CD14-positive monocyte (primary cell): Measurements from ENCODE around the gene LZTR1. TPM values are rescaled to one million over a fixed set of nuclear protein-coding genes. Genes with fewer than 3 reads are reported as not detected.

Experiments
- DNase-seq, 3 donors: peaks; one replicate each; pipeline ENCODE4 v3.0.0-alpha.2; 2011 to 2022
- H2AFZ ChIP-seq: 2 replicates; pipeline ENCODE4 v1.6.0; 2012; ENCODE audit warnings: mild to moderate bottlenecking, low read depth, low read length, inconsistent platforms; ENCODE audit not compliant: insufficient read depth, poor library complexity, severe bottlenecking
- H3K27ac ChIP-seq, 2 donors: 1 replicate in 1 of 2; 2 replicates in 1 of 2; pipeline ENCODE4 v1.5.1; 2012 to 2013; ENCODE audit warnings: low read length in 2 of 2, control low read depth in 1 of 2, inconsistent platforms in 1 of 2, low read depth in 1 of 2, mild to moderate bottlenecking in 1 of 2
- H3K27me3 ChIP-seq, 2 donors: one replicate each; pipeline versions ENCODE4 v1.6.0 to v1.6.1; 2011 to 2013; ENCODE audit warnings: low read length in 2 of 2; ENCODE audit not compliant: control insufficient read depth in 2 of 2, insufficient read depth in 2 of 2
- H3K36me3 ChIP-seq, 2 donors: replicated peaks in 1 of 2; 1 replicate in 1 of 2; 2 replicates in 1 of 2; pipeline versions ENCODE4 v1.5.1 to v1.6.1; 2012 to 2013; ENCODE audit warnings: low read length in 2 of 2, control low read depth in 1 of 2, inconsistent platforms in 1 of 2, mild to moderate bottlenecking in 1 of 2; ENCODE audit not compliant: insufficient read depth in 2 of 2, control insufficient read depth in 1 of 2
- H3K4me1 ChIP-seq, 2 donors: 1 replicate in 1 of 2; 2 replicates in 1 of 2; pipeline versions ENCODE4 v1.5.1 to v1.6.1; 2012 to 2013; ENCODE audit warnings: low read length in 2 of 2, control low read depth in 1 of 2, inconsistent platforms in 1 of 2, mild to moderate bottlenecking in 1 of 2, moderate library complexity in 1 of 2; ENCODE audit not compliant: insufficient read depth in 2 of 2, control insufficient read depth in 1 of 2
- H3K4me2 ChIP-seq: replicated peaks from 2 replicates; pipeline ENCODE3; 2012; ENCODE audit warnings: low read length, moderate library complexity, mild to moderate bottlenecking; ENCODE audit not compliant: poor library complexity, severe bottlenecking; ENCODE audit errors: extremely low read depth
- H3K4me3 ChIP-seq, 3 experiments: fragments of 200-600 bp in 1 of 3; sonication (generic) in 1 of 3; replicated peaks in 1 of 3; 1 replicate in 2 of 3; 2 replicates in 1 of 3; pipeline ENCODE4 v1.5.1; 2011 to 2013; ENCODE audit warnings: low read length in 3 of 3, mild to moderate bottlenecking in 3 of 3, control low read depth in 2 of 3, low read depth in 2 of 3, inconsistent platforms in 1 of 3, moderate library complexity in 1 of 3
- H3K79me2 ChIP-seq: 2 replicates; pipeline ENCODE4 v1.6.0; 2012; ENCODE audit warnings: mild to moderate bottlenecking, control low read depth, inconsistent platforms, low read length, moderate library complexity; ENCODE audit not compliant: insufficient read depth
- H3K9ac ChIP-seq: 2 replicates; pipeline ENCODE4 v1.6.0; 2017; ENCODE audit warnings: low read length, mild to moderate bottlenecking; ENCODE audit not compliant: insufficient read depth, poor library complexity, severe bottlenecking
- H3K9me3 ChIP-seq, 2 donors: replicated peaks in 1 of 2; 1 replicate in 1 of 2; 2 replicates in 1 of 2; pipeline versions ENCODE4 v1.5.1 to v1.6.1; 2012 to 2013; ENCODE audit warnings: low read length in 2 of 2, control low read depth in 1 of 2; ENCODE audit not compliant: control insufficient read depth in 1 of 2, insufficient read depth in 1 of 2
- H4K20me1 ChIP-seq: 2 replicates; pipeline ENCODE4 v1.6.0; 2012; ENCODE audit warnings: mild to moderate bottlenecking, low read length, control low read depth, moderate library complexity; ENCODE audit not compliant: insufficient read depth
- H3K27ac Mint-ChIP-seq, 7 donors: one replicate each; pipeline ENCODE4 v1.8.0; 2020; ENCODE audit warnings: mild to moderate bottlenecking in 7 of 7, mixed read lengths in 7 of 7, moderate library complexity in 6 of 7, inconsistent platforms in 2 of 7
- H3K27me3 Mint-ChIP-seq, 3 donors: one replicate each; pipeline ENCODE4 v1.8.0; 2021 to 2022; ENCODE audit warnings: low read depth in 3 of 3, mild to moderate bottlenecking in 3 of 3, mixed read lengths in 3 of 3, moderate library complexity in 3 of 3, inconsistent platforms in 1 of 3
- H3K36me3 Mint-ChIP-seq, 2 donors: one replicate each; pipeline ENCODE4 v1.8.0; 2020; ENCODE audit warnings: mixed read lengths in 2 of 2, inconsistent platforms in 1 of 2, mild to moderate bottlenecking in 1 of 2
- H3K4me1 Mint-ChIP-seq: one replicate; pipeline ENCODE4 v1.8.0; 2020; ENCODE audit warnings: mild to moderate bottlenecking, mixed read lengths
- H3K4me3 Mint-ChIP-seq, 2 donors: one replicate each; pipeline ENCODE4 v1.8.0; 2020; ENCODE audit warnings: mild to moderate bottlenecking in 2 of 2, mixed read lengths in 2 of 2, moderate library complexity in 1 of 2
- H3K9me3 Mint-ChIP-seq, 7 donors: one replicate each; pipeline ENCODE4 v1.8.0; 2020 to 2022; ENCODE audit warnings: mixed read lengths in 7 of 7, mild to moderate bottlenecking in 6 of 7, moderate library complexity in 6 of 7, inconsistent platforms in 2 of 7
- whole genome bisulfite sequencing: methylation state at CpG from one replicate; pipeline ENCODE4 v1.1.5; 2013; ENCODE audit warnings: missing lambda C conversion rate; ENCODE audit not compliant: insufficient coverage; 5-methylcytosine and 5-hydroxymethylcytosine counted together
- intact Hi-C, 2 donors: fragments of 100-400 bp; cut with micrococcal nuclease; formaldehyde crosslinking; loops; one replicate each; pipeline versions ENCODE4 v1.15.0 to v1.15.1; 2023
- polyA plus RNA-seq, 3 donors: library from polyadenylated mRNA; depleted of rRNA in 1 of 3; unstranded in 2 of 3; stranded (reverse) in 1 of 3; fragments of 300-500 nt in 2 of 3; fragments of >200 nt in 1 of 3; fragmentation: Illumina TruSeq in 2 of 3; gene quantifications; 1 replicate in 2 of 3; 2 replicates in 1 of 3; pipeline ENCODE4 v1.2.3, GENCODE V29; 2012 to 2021
- TF ChIP-seq, protein P1 (sequence below): fragments of 200-600 bp; IDR thresholded peaks from one replicate; pipeline ENCODE4 v1.8.0; 2022; ENCODE audit warnings: antibody characterized with exemption, mild to moderate bottlenecking

The LZTR1 gene
- polyA plus RNA-seq, 3 donors: 7.1 to 63.3 (median 11.5) TPM

DNA sequence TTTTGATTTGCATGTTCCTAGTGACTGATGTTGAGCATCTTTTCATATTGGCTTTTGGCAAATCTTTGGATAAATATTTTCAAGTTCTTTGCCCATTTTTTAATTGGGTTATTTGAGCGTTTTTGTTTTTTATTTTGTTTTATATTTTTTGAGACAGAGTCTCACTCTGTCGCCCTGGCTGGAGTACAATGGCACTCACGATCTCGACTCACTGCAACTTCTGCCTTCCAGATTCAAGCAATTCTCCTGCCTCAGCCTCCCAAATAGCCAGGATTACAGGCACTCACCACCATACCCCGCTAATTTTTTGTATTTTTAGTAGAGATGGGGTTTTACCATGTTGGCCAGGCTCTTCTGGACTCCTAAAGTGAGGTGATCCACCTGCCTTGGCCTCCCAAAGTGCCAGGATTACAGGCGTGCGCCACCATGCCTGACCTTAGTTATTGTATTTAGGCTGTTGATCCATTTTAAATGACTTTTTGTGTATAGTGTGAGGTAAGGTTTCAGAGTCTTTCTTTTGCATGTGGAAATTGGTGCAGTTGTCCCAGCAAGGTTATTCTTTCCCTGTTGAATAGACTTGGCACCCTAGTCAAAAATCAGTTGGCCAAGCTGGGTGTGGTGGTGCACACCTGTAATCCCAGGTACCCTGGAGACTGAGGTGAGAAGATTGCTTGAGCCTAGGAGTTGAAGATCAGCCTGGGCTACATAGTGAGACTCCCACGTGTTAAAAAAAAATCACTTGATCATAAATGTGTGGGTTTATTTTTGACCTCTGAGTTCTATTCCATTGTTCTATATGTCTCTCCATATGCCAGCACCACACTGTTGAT is 38.8 kb upstream of the LZTR1 start:
- Mint-ChIP-seq H3K27me3 (peaks cover 0 to 2% (median 0%) of the 10 kb centered on the region in 3 donors), H3K9me3 (no peaks in the 10 kb centered on the region), H3K4me1 (peaks cover 20% of the 10 kb centered on the region), H3K36me3 (peaks cover 10 to 42% of the 10 kb centered on the region in 2 donors), H3K4me3 (no peak overlapping the region), H3K27ac (peak overlapping the region in 2 of 7 donors; percentile 18 to 75)
- H4K20me1 ChIP-seq: peaks cover 98% of the 10 kb centered on the region
- H3K9ac ChIP-seq: no peak overlapping the region
- H3K9me3 ChIP-seq: no peaks in the 10 kb centered on the region
- H3K79me2 ChIP-seq: peaks cover 98% of the 10 kb centered on the region
- H3K4me1 ChIP-seq: no peaks in the 10 kb centered on the region
- no peak overlapping the region for H3K4me2 ChIP-seq
- intact Hi-C loops: no loop called here
- 92% methylated on average over 2 of the region's 8 CpGs for WGBS
- no peak for DNase-seq
- H3K27ac ChIP-seq: no peak overlapping the region
- TF ChIP-seq, protein P1, sequence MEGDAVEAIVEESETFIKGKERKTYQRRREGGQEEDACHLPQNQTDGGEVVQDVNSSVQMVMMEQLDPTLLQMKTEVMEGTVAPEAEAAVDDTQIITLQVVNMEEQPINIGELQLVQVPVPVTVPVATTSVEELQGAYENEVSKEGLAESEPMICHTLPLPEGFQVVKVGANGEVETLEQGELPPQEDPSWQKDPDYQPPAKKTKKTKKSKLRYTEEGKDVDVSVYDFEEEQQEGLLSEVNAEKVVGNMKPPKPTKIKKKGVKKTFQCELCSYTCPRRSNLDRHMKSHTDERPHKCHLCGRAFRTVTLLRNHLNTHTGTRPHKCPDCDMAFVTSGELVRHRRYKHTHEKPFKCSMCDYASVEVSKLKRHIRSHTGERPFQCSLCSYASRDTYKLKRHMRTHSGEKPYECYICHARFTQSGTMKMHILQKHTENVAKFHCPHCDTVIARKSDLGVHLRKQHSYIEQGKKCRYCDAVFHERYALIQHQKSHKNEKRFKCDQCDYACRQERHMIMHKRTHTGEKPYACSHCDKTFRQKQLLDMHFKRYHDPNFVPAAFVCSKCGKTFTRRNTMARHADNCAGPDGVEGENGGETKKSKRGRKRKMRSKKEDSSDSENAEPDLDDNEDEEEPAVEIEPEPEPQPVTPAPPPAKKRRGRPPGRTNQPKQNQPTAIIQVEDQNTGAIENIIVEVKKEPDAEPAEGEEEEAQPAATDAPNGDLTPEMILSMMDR: no peak
- H3K36me3 ChIP-seq: peaks cover 0 to 41% of the 10 kb centered on the region in 2 donors
- H2AFZ ChIP-seq: no peak overlapping the region
- no peaks in the 10 kb centered on the region for H3K27me3 ChIP-seq
- no peak overlapping the region for H3K4me3 ChIP-seq

DNA sequence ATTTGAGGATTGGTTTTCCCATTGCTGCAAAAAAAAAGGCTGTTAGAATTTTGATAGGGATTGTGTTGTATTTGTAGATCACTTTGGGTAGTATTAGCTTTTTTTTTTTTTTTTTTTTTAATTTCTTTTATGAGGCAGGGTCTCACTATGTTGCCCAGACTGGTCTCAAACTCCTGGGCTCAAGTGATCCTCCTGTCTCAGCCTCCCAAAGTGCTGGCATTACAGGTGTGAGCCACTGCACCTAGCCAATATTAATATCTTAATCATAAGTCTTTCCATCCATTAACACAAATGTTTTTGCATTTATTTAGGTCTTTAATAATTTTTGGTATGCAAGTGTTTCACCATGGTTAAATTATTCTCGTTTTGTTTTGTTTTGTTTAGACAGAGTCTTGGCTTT is 38.1 kb upstream of the LZTR1 start:
- no peaks in the 10 kb centered on the region for H3K4me1 ChIP-seq
- intact Hi-C loops: no loop called here
- peaks cover 20% of the 10 kb centered on the region for H3K4me1 Mint-ChIP-seq
- H3K79me2 ChIP-seq: peaks cover 98% of the 10 kb centered on the region
- H2AFZ ChIP-seq: no peak overlapping the region
- H3K27me3 ChIP-seq: no peaks in the 10 kb centered on the region
- H3K27me3 Mint-ChIP-seq: peaks cover 0 to 2% (median 0%) of the 10 kb centered on the region in 3 donors
- no peak overlapping the region for H3K4me2 ChIP-seq
- H3K27ac Mint-ChIP-seq: no peak overlapping the region
- peaks cover 9 to 41% of the 10 kb centered on the region in 2 donors for H3K36me3 Mint-ChIP-seq
- no peaks in the 10 kb centered on the region for H3K9me3 ChIP-seq
- H3K36me3 ChIP-seq: peaks cover under 1 to 42% of the 10 kb centered on the region in 2 donors
- H4K20me1 ChIP-seq: peaks cover 98% of the 10 kb centered on the region
- no peak overlapping the region for H3K4me3 ChIP-seq
- no peak for DNase-seq
- no CpG with 5 or more reads among the region's 1 CpG for WGBS
- TF ChIP-seq, protein P1: no peak
- no peaks in the 10 kb centered on the region for H3K9me3 Mint-ChIP-seq
- H3K27ac ChIP-seq: no peak overlapping the region
- no peak overlapping the region for H3K9ac ChIP-seq
- H3K4me3 Mint-ChIP-seq: no peak overlapping the region
